Transverse colon (tissue), 4 donors: Measurements from ENCODE around the gene LTB.

Experiments
- POLR2AphosphoS5 ChIP-seq, 3 donors: sonication (generic); formaldehyde crosslinking; IDR thresholded peaks; one replicate each; pipeline ENCODE4 v1.6.1; 2016; ENCODE audit warnings: antibody characterized with exemption in 3 of 3
- TF ChIP-seq, protein P1 (sequence below), 5 experiments: fragments of 200-600 bp in 3 of 5; fragments of 450-650 bp in 2 of 5; sonication (generic) in 3 of 5; IDR thresholded peaks; 1 replicate in 2 of 5; 2 replicates in 3 of 5; pipeline ENCODE4 v1.5.1; 2016 to 2017; ENCODE audit warnings: antibody characterized with exemption in 5 of 5, inconsistent platforms in 3 of 5, mild to moderate bottlenecking in 2 of 5, moderate library complexity in 1 of 5

GRCh38 chr6:31587791-31588777 lies 5.9 kb upstream of the LTB start:
- TF ChIP-seq POLR2AphosphoS5 (IDR thresholded peaks at IDR 0.05), result no peak
- TF ChIP-seq, protein P1, sequence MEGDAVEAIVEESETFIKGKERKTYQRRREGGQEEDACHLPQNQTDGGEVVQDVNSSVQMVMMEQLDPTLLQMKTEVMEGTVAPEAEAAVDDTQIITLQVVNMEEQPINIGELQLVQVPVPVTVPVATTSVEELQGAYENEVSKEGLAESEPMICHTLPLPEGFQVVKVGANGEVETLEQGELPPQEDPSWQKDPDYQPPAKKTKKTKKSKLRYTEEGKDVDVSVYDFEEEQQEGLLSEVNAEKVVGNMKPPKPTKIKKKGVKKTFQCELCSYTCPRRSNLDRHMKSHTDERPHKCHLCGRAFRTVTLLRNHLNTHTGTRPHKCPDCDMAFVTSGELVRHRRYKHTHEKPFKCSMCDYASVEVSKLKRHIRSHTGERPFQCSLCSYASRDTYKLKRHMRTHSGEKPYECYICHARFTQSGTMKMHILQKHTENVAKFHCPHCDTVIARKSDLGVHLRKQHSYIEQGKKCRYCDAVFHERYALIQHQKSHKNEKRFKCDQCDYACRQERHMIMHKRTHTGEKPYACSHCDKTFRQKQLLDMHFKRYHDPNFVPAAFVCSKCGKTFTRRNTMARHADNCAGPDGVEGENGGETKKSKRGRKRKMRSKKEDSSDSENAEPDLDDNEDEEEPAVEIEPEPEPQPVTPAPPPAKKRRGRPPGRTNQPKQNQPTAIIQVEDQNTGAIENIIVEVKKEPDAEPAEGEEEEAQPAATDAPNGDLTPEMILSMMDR (IDR thresholded peaks at IDR 0.05), result no peak
